GM12801 (cell line): Measurements from ENCODE around the gene WRAP73.

Experiments
- CTCF ChIP-seq: IDR thresholded peaks from one replicate; pipeline ENCODE4 v1.5.1; 2011; ENCODE audit warnings: control low read depth; ENCODE audit not compliant: insufficient read length; ENCODE audit errors: extremely low read depth

Gene WRAP73

DNA sequence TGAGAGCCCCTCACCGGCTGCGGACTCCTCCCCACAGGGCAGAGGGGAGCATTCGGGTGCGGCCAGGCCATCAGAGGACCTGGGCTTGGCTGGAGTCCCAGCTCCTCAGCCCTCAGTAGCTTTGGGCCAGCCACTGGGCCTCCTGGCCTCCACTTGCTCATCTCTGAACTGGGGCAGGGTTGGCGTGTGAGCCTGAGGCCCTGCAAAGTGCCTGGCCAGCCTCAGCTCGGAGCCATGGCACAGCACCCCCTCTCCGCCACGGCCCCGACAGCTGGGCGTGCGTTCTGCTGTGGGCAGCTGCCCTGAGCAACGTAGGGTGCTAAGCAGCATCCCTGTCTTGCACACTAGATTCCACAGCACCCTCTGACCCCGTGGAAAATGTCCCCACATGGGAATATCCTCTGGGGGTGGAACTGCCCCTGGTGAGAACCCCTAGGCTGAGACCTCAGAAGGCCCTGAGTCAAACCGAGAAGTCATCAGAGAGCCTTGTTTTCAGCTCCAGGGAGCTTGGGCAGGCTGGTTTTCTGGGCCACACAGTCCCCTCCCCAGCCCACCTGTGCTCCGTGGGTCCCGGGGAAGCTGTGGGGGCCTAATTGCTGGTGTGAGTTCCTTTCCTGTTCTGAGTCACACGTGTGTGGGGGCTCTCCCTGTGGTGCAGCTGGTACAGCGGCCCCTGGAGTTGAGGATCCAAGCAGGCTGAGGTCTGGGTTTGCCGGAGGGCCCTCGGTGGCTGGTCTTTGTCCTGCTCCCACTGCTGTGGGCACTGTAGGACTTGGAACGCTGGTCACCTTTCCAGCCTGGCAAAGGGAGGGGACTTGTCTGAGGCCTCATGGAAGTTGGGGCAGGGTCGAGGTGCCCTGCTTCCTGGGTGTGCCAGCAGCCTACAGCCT, 26.9 kb upstream of the WRAP73 start:
- TF ChIP-seq CTCF, result no peak

- TF ChIP-seq CTCF, result no peak
These were observed 25.5 kb upstream of the WRAP73 start for GRCh38 chr1:3675436-3675835.

DNA sequence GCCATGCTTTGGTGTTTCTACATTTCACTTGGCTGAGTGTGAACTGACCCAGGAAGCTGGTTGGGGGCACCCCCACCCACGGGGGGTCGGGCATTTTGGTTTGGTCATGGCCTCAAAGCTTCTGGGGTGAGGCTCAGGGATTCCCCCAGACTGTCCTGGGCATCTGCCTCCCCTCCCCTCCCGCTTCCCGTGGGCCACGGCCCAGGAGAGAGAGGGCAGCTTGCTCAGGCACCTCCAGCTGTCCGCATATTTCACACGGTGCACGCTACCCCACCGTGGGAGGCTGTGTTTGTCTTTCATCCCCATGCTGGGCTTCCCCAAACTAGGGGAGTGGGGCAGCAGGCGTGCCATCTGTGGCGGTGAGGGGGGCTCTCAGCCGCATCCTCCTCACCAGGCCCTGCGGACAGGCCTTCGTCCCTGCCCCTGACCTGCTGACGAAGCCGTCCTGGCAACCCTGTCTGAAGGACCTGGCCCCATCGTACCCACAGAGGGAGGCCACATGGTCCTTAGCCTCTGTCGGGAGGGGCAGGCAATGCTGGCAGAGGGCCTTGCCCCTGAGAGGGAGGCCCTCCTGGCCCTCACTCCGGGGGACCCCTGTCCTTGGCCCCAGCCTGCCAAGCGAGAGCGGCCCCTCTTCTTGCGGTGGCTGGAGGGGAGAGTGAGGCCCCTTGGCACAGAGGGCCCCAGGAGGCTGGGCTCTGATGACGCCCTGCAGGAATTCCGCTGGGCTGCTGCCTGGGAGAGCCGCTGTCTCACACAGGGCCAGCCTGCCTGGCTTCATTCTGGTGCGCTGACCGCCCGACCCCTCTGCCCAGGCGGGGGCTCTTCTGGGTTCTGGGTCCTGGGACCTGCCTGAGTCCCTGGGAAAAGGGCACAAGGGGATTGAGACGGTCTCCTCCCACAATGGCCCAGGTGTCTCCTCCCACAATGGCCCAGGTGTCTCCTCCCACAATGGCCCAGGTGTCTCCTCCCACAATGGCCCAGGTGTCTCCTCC, 24.5 kb upstream of the WRAP73 start:
- no peak for TF ChIP-seq CTCF

- no peak for TF ChIP-seq CTCF
These were observed 23.6 kb upstream of the WRAP73 start for GRCh38 chr1:3673381-3674099.

GRCh38 chr1:3672971-3673361, 23.1 kb upstream of the WRAP73 start:
- no peak for TF ChIP-seq CTCF

DNA sequence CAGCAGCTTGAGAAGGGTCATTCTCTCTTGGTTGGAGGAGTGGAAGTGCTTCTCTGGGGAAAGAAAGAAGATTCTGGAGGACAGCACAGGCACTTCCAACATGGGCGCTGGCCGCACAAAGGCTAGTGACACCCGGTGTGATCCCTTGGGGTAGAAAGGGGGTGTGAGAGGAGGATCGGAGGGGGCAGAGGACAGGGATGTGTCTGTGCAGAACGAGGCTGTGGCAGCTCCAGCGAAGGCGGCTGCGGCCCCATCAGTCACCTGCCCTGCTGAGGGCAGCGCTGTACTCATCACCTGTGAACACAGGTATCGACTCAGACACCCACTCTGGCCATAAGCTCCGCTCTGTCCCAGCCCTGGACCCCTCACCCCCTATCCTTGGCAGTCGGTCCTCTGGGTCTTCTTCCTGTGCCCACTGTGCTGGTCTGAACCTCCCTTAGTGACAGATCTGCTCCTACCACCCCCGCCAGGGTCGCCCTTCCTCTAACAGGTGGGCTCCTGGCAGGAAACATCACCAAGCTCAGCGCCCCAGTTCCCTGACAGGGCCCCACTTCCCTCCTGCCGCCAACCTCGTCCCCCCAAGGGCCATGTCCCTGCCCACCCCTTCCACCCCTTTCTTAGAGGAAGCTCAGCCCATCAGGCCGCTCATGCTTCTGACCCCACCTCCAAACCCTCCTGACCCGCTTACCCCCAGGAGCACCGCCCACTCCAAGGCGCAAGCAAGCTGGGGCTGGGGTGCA, 22.5 kb upstream of the WRAP73 start:
- no peak for TF ChIP-seq CTCF
